ENCODE measurements around the gene NPTN. TPM values are rescaled to one million over a fixed set of nuclear protein-coding genes. Genes with fewer than 3 reads are reported as not detected.

NPTN gene
- total RNA-seq, 2 donors from 2014 or later, result 111 to 159 TPM

DNA sequence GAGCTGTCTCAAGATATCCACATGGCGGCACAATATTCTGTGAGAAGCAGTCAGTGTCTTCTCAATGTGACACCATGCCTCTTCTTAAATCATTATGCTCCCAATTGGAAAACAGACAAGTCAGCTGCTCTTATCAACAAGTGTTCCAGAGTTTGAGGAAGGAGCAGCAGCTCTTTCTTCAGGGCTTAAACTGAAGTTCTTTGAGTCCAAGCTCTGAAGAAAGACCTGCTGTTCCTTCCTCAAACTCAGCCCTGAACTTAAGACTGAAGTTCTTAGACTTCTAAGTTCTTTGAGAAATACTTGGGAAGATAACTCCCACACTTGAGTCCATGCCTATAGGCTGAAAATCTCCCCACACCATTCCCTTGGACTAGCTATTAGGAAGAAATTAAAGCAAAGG lies 43.4 kb downstream of the NPTN start:
- Histone ChIP-seq H3K27ac (no peak overlapping the region), H3K9ac (ENCODE audit: low read depth in 2 of 2, low read length in 2 of 2) (no peak overlapping the region), H3K9me3 (no peaks in the 10 kb centered on the region), H3K36me3 (peaks cover 11% of the 10 kb centered on the region), H3K27me3 (no peaks in the 10 kb centered on the region), H3K4me3 (no peak overlapping the region), H3K4me1 (peaks cover 3% of the 10 kb centered on the region)
- no peak for DNase-seq
- intact Hi-C loops (cut with DNase I), result no loop called here
- TF ChIP-seq, protein P1, sequence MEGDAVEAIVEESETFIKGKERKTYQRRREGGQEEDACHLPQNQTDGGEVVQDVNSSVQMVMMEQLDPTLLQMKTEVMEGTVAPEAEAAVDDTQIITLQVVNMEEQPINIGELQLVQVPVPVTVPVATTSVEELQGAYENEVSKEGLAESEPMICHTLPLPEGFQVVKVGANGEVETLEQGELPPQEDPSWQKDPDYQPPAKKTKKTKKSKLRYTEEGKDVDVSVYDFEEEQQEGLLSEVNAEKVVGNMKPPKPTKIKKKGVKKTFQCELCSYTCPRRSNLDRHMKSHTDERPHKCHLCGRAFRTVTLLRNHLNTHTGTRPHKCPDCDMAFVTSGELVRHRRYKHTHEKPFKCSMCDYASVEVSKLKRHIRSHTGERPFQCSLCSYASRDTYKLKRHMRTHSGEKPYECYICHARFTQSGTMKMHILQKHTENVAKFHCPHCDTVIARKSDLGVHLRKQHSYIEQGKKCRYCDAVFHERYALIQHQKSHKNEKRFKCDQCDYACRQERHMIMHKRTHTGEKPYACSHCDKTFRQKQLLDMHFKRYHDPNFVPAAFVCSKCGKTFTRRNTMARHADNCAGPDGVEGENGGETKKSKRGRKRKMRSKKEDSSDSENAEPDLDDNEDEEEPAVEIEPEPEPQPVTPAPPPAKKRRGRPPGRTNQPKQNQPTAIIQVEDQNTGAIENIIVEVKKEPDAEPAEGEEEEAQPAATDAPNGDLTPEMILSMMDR (IDR thresholded peaks at IDR 0.05), result no peak

DNA sequence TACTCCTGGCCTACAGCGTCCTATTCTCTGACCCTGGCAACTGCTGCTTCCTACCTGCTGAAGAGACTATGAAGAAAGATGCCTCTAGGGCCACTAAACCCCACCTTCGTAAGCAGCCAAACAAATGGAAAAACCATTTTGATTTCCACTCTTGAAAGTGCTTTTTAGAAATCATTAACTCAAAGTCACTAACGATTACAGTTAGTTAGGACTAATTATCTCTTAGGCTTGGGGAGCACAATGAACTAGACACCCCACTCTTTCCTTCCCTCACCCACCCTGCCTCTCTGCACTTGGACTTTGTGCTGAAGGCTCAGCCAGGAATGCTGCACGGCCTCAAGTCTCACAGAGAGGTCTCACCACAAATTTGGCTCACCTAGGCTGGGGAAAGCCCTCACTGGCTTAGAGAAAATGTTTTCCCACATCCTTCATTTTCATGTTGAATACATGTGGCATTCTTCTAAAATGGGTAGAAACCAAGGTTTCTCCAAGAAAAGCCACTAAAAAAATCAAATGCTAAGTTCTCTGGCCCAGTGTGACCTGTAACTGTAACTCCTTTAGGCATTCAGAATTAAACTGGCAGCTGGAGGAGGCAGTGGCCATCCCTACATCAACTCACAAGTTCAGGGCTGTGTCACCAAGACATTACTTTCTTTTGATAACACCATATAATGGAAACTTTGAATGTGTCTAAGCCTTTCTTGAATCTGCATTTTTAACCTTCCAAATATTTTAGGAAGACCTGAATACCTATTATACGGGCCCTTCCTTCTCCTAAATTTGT lies 47.1 kb downstream of the NPTN start:
- H3K9ac ChIP-seq (ENCODE audit: low read depth in 2 of 2, low read length in 2 of 2), result no peak overlapping the region
- no peak for DNase-seq
- peaks cover 11% of the 10 kb centered on the region for H3K36me3 ChIP-seq
- H3K4me1 ChIP-seq, result no peaks in the 10 kb centered on the region
- no peak overlapping the region for H3K4me3 ChIP-seq
- TF ChIP-seq, protein P1 (IDR thresholded peaks at IDR 0.05), result no peak
- intact Hi-C loops (cut with DNase I), result no loop called here
- no peaks in the 10 kb centered on the region for H3K27me3 ChIP-seq
- no peaks in the 10 kb centered on the region for H3K9me3 ChIP-seq
- no peak overlapping the region for H3K27ac ChIP-seq

DNA sequence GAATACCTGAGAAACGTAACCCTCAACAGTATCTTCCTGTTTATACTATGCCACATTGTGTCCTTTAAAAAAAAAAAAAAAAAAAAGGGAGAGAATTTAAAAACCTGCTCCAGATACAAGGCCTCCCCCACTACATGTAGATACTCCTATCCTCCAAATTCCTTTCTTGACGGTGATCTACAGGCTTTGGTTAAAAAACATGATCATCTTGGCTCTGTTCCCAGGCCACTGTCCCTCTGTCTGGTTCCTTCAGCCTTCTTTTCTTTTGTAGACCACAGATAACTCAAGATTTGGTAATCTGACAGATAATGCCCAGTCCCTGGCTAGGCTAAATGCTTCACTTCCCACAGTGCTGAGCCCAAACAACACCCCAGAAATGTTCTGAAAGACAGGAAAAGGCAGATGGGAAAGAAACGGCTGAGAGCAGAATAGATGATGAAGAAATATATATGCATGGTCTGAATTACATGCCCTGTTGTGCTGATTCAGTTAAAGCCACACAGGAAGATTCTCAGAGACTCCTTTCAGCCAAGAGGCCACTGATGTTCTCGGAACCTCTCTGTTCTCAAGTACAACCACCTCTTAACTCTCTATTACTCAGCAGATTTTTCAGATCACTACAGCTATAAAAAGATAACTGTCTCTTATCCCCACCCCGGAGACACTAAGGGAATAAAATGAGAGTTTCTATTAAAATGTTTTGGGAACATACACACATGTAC lies 48.3 kb downstream of the NPTN start:
- Histone ChIP-seq H3K27me3 (no peaks in the 10 kb centered on the region), H3K36me3 (peaks cover 8% of the 10 kb centered on the region), H3K9ac (ENCODE audit: low read depth in 2 of 2, low read length in 2 of 2) (no peak overlapping the region), H3K4me3 (no peak overlapping the region), H3K27ac (no peak overlapping the region), H3K9me3 (no peaks in the 10 kb centered on the region), H3K4me1 (no peaks in the 10 kb centered on the region)
- DNase-seq, result no peak
- TF ChIP-seq, protein P1 (IDR thresholded peaks at IDR 0.05), result no peak
- intact Hi-C loops (cut with DNase I), result no loop called here

DNA sequence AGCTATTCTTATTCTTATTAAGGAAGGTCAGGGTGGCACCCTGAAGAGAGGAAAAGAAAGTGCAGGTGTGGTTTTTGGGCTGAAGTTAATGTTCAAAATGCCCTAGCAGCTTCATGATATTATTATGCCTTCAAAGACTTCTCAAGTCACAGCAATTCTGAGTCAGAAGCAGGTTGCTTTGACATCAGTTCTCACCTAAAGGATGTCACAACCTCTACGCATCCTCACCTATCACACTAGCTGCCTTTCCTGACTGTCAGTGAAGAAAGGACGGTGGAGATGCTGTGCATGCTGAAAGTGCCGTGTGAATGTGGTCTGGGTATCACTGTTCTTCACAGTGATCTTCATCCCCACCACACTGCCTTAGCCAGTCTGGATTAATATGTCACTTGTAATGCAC lies 49.6 kb downstream of the NPTN start:
- Histone ChIP-seq H3K27ac (no peak overlapping the region), H3K27me3 (no peaks in the 10 kb centered on the region), H3K4me1 (peaks cover 2% of the 10 kb centered on the region), H3K36me3 (peaks cover 7% of the 10 kb centered on the region), H3K4me3 (no peak overlapping the region), H3K9ac (ENCODE audit: low read depth in 2 of 2, low read length in 2 of 2) (no peak overlapping the region), H3K9me3 (no peaks in the 10 kb centered on the region)
- intact Hi-C loops (cut with DNase I), result no loop called here
- DNase-seq, result no peak
- TF ChIP-seq, protein P1 (IDR thresholded peaks at IDR 0.05), result no peak

DNA sequence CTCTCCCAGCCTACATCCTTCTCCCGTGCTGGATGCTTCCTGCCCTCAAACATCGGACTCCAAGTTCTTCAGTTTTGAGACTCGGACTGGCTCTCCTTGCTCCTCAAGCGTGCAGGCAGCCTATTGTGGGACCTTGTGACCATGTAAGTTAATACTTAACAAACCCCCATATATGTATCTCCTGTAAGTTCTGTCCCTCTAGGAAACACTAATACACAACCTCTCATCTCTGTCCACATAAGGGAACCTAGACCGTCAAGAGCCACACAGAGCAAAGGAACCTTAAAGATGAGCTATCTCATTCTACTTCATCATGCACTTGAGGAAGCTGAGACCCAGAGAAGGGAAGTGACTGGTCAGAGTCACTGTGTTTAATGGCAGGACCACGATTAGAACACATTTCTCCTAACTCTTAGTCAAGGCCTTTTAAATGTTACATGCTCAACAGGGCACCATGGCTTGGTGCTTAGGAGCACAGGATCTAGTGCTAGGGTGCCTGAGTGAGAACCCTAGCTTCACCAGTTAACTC lies 50.3 kb downstream of the NPTN start:
- DNase-seq, result no peak
- H3K27me3 ChIP-seq, result no peaks in the 10 kb centered on the region
- intact Hi-C loops (cut with DNase I), result no loop called here
- H3K36me3 ChIP-seq, result peaks cover 7% of the 10 kb centered on the region
- H3K9ac ChIP-seq (ENCODE audit: low read depth in 2 of 2, low read length in 2 of 2), result no peak overlapping the region
- H3K4me1 ChIP-seq, result peaks cover 3% of the 10 kb centered on the region
- H3K9me3 ChIP-seq, result no peaks in the 10 kb centered on the region
- no peak overlapping the region for H3K27ac ChIP-seq
- TF ChIP-seq, protein P1 (IDR thresholded peaks at IDR 0.05), result no peak
- H3K4me3 ChIP-seq, result no peak overlapping the region
